NT2/D1 (cell line): ENCODE data around the gene APOA4.

Experiments used
- DNase-seq: peaks from one replicate; pipeline ENCODE4 v3.0.0-alpha.2; 2011; ENCODE audit warnings: low read depth, low spot score
- H3K27me3 ChIP-seq: 2 replicates; pipeline ENCODE4 v1.6.0; 2011; ENCODE audit warnings: mild to moderate bottlenecking; ENCODE audit not compliant: insufficient read length, insufficient read depth
- H3K36me3 ChIP-seq: 2 replicates; pipeline ENCODE4 v1.6.1; 2011; ENCODE audit warnings: mild to moderate bottlenecking, low read length, mixed read lengths; ENCODE audit not compliant: insufficient read depth, insufficient read length
- H3K4me1 ChIP-seq: 2 replicates; pipeline ENCODE4 v1.5.1; 2011; ENCODE audit not compliant: insufficient read depth, insufficient read length
- H3K4me3 ChIP-seq: 2 replicates; pipeline ENCODE4 v1.5.1; 2011; ENCODE audit warnings: low read depth; ENCODE audit not compliant: insufficient read length
- H3K9ac ChIP-seq: 2 replicates; pipeline ENCODE4 v1.6.0; 2011; ENCODE audit warnings: low read depth; ENCODE audit not compliant: insufficient read length
- H3K9me3 ChIP-seq: 2 replicates; pipeline ENCODE4 v1.5.1; 2011; ENCODE audit warnings: mild to moderate bottlenecking, low read length; ENCODE audit not compliant: insufficient read depth
- SUZ12 ChIP-seq: IDR thresholded peaks from 2 replicates; pipeline ENCODE4 v1.6.1; 2011; ENCODE audit not compliant: insufficient read length, insufficient read depth; ENCODE audit errors: extremely low read depth
- YY1 ChIP-seq: IDR thresholded peaks from 2 replicates; pipeline ENCODE4 v1.6.1; 2011; ENCODE audit not compliant: insufficient read length, insufficient read depth
- ZNF274 ChIP-seq: IDR thresholded peaks from 2 replicates; pipeline ENCODE4 v1.6.1; 2011; ENCODE audit warnings: mild to moderate bottlenecking, low read depth, low read length

The APOA4 gene

DNA sequence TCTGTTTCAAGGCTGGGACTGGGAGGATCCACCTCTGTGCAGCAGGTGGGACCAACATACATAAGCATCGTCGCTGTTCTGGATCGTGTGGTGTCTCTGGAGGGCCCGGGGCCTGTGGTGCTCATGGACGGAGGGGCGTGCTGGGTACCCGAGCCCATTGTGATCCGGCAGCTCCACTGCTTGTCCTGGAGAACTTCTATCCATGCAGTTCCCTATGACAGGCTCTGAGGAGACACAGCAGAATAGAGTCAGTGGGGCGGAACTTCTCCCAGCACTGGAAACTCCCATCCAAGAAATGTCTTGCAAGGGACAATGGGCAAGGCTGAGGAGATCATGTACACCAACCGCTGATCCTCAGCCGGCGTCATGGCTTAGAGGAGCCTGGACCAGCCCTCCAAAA lies 26.0 kb upstream of the APOA4 start:
- Histone ChIP-seq H3K9me3 (no peaks in the 10 kb centered on the region), H3K9ac (no peak overlapping the region), H3K36me3 (peaks cover 60% of the 10 kb centered on the region), H3K4me1 (no peaks in the 10 kb centered on the region), H3K4me3 (no peak overlapping the region), H3K27me3 (no peaks in the 10 kb centered on the region)
- TF ChIP-seq YY1 (no peak), SUZ12 (no peak), ZNF274 (no peak)
- no peak for DNase-seq

- no peak for DNase-seq
- Histone ChIP-seq H3K9ac (no peak overlapping the region), H3K36me3 (peaks cover 62% of the 10 kb centered on the region), H3K9me3 (no peaks in the 10 kb centered on the region), H3K4me1 (peaks cover 3% of the 10 kb centered on the region), H3K27me3 (no peaks in the 10 kb centered on the region), H3K4me3 (no peak overlapping the region)
- TF ChIP-seq SUZ12, result no peak
- TF ChIP-seq YY1, result no peak
- TF ChIP-seq ZNF274, result no peak
Measured at GRCh38 chr11:116847612-116848011, 24.5 kb upstream of the APOA4 start.

DNA sequence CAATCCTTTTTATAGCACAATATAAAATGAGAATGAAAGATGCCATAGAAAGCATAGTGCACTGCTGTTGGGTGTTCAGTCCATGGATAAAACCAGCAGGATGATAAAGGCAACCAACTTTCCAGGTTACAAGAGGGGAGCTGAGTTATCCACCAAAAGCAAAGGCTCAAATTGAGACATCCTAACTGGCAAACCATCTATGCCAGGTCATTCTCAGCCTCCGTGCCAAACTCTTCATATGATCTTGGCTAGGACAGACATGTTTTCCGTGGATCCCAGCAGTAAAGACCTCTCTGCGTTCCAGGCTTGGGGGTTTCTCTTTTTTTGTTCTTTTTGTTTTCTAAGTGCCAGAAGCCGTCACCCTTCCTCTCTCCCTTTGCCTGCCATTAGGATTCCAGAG lies 21.6 kb upstream of the APOA4 start:
- TF ChIP-seq YY1 (no peak), ZNF274 (no peak), SUZ12 (no peak)

GRCh38 chr11:116843661-116844060 lies 20.6 kb upstream of the APOA4 start:
- Histone ChIP-seq H3K36me3 (peaks cover 48% of the 10 kb centered on the region), H3K4me3 (no peak overlapping the region), H3K27me3 (no peaks in the 10 kb centered on the region), H3K9me3 (no peaks in the 10 kb centered on the region), H3K4me1 (peaks cover 3% of the 10 kb centered on the region), H3K9ac (no peak overlapping the region)
- no peak for DNase-seq
- TF ChIP-seq ZNF274 (no peak), YY1 (no peak), SUZ12 (no peak)

More for the DNA sequence above, 21.6 kb upstream of the APOA4 start:
- no peaks in the 10 kb centered on the region for H3K9me3 ChIP-seq
- no peak overlapping the region for H3K9ac ChIP-seq
- peaks cover 57% of the 10 kb centered on the region for H3K36me3 ChIP-seq
- peaks cover 3% of the 10 kb centered on the region for H3K4me1 ChIP-seq
- no peaks in the 10 kb centered on the region for H3K27me3 ChIP-seq
- H3K4me3 ChIP-seq, result no peak overlapping the region
- DNase-seq, result no peak

DNA sequence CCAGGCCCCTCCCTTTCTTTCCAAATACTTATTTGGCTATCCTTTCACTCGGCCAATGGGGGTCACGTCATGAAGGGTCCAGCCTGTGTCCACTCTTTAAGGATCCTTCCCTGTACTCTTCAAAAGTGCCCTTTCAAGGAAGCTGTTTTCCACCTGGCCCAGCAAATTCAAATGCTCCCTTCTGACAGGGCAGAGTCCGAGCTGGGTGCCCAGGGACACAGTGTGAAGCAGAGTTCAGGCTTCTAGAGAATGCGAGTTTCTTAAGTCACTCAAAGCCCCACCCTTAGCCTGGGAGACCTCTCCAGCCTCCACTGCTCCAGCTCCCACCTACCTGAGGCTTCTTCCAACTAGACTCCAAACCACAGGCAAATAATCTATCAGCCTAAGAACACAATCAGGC lies 19.8 kb upstream of the APOA4 start:
- Histone ChIP-seq H3K9me3 (no peaks in the 10 kb centered on the region), H3K36me3 (peaks cover 44% of the 10 kb centered on the region), H3K4me3 (no peak overlapping the region), H3K9ac (no peak overlapping the region), H3K4me1 (peaks cover 5% of the 10 kb centered on the region), H3K27me3 (no peaks in the 10 kb centered on the region)
- no peak for TF ChIP-seq ZNF274
- TF ChIP-seq SUZ12, result no peak
- TF ChIP-seq YY1, result no peak
- DNase-seq, result no peak

DNA sequence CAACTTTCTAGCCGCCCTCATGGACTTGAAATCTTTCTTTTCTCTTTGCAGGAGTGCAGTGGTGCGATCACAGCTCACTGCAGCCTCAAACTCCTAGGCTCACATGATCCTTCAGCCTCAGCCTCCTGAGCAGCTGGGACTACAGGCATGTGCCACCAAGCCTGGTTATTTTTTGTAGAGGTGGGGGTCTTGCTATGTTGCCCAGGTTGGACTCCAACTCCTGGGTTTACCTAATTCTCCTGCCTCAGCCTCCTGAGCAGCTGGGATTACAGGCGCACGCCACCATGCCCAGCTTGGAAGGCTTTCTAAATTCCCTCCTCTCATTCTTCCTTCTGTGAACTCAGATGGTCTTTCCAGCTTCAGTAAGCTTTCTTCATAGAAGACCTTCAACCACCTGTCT lies 19.0 kb upstream of the APOA4 start:
- Histone ChIP-seq H3K9ac (no peak overlapping the region), H3K27me3 (no peaks in the 10 kb centered on the region), H3K9me3 (no peaks in the 10 kb centered on the region), H3K4me1 (peaks cover 12% of the 10 kb centered on the region), H3K36me3 (peaks cover 36% of the 10 kb centered on the region), H3K4me3 (no peak overlapping the region)
- DNase-seq, result no peak
- TF ChIP-seq ZNF274 (no peak), YY1 (no peak), SUZ12 (no peak)

DNA sequence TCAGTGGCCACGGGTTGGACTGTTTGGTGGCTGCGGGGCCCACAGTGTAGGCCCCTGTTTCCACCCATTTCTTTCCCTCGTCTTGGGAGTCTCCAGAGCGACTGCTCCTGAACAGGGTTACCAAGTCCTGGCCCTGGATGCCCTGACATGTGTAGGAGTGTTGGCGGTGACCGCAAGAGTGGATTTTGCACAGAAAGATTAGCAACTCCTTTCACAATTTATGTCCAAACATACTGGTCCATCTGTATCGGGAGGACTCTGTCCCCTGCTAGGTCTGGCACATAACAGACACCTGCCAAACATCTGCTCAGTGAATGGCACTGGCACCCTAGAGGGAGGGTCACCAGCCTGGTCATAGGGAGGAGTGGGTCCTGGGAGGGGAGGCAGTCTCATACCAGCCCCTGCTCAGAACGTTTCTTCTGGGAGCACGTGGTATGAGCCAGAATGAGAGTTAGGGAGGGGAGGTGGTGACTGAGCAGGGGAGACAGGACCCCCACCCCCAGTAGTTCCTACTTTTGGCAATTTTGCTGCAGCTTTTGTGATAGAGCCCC lies 17.7 kb upstream of the APOA4 start:
- Histone ChIP-seq H3K4me3 (no peak overlapping the region), H3K9ac (no peak overlapping the region), H3K4me1 (peaks cover 19% of the 10 kb centered on the region), H3K9me3 (no peaks in the 10 kb centered on the region), H3K27me3 (no peaks in the 10 kb centered on the region), H3K36me3 (peaks cover 23% of the 10 kb centered on the region)
- TF ChIP-seq YY1 (no peak), ZNF274 (no peak), SUZ12 (no peak)
- DNase-seq, result no peak
